PC-3 (cell line): ENCODE data around the gene ADAMTSL2.

Source experiments
- CTCF ChIP-seq: fragments of 300-600 bp; sonication (generic); conservative IDR thresholded peaks from 2 replicates; pipeline ENCODE4 v1.5.1; 2017; ENCODE audit warnings: antibody characterized with exemption, low read depth, mild to moderate bottlenecking, low read length
- EZH2 ChIP-seq: fragments of 300-600 bp; sonication (generic); IDR thresholded peaks from one replicate; pipeline ENCODE4 v1.6.1; 2017; ENCODE audit warnings: antibody characterized with exemption, mild to moderate bottlenecking, low read length; ENCODE audit not compliant: unreplicated experiment

GRCh38 chr9:133492061-133493021, 42.2 kb upstream of the ADAMTSL2 start:
- TF ChIP-seq CTCF (no peak), EZH2 (no peak)
